HEK293 (cell line): ENCODE measurements around the gene TMEM131L.

ENCODE experiments used
- CTCF ChIA-PET: fragments of 350-600 bp; formaldehyde crosslinking; extraction: SDS; loops from one replicate; lab custom pipeline; 2021; ENCODE audit warnings: antibody characterized with exemption; lab: Yijun Ruan, JAX
- POLR2A ChIA-PET: fragments of 300-600 bp; formaldehyde crosslinking; extraction: SDS; loops from one replicate; lab custom pipeline; 2020; ENCODE audit warnings: antibody characterized with exemption, inconsistent platforms; lab: Yijun Ruan, JAX
- H3K27ac ChIP-seq: fragments of 200-500 bp; sonication (Bioruptor generic); 2 replicates; pipeline ENCODE4 v1.5.1; 2014; ENCODE audit warnings: low read depth, low read length, control low read depth, inconsistent platforms; ENCODE audit errors: extremely low read depth
- H3K36me3 ChIP-seq, 2 experiments: fragments of 200-500 bp in 1 of 2; sonication (Bioruptor generic) in 1 of 2; 1 replicate in 1 of 2; 2 replicates in 1 of 2; pipeline ENCODE4 v1.5.1; 2014 to 2017; ENCODE audit warnings: inconsistent platforms in 2 of 2, low read length in 2 of 2; ENCODE audit not compliant: control insufficient read depth in 2 of 2, insufficient read depth in 1 of 2
- H3K4me1 ChIP-seq: fragments of 200-500 bp; sonication (Bioruptor generic); 2 replicates; pipeline ENCODE4 v1.5.1; 2014; ENCODE audit warnings: mild to moderate bottlenecking, low read length, inconsistent platforms; ENCODE audit not compliant: control insufficient read depth, insufficient read depth
- H3K4me3 ChIP-seq: 2 replicates; pipeline ENCODE4 v1.5.1; 2011; ENCODE audit warnings: low read depth, mild to moderate bottlenecking, control low read depth, low read length, moderate library complexity
- H3K9me3 ChIP-seq: fragments of 200-500 bp; sonication (Bioruptor generic); 2 replicates; pipeline ENCODE4 v1.5.1; 2014; ENCODE audit warnings: low read depth, low read length, inconsistent platforms; ENCODE audit not compliant: control insufficient read depth, insufficient read depth
- GLIS1 ChIP-seq: fragments of 450-650 bp; formaldehyde crosslinking; IDR thresholded peaks from 2 replicates; pipeline ENCODE4 v1.5.1; 2016; ENCODE audit warnings: missing biosample characterization, missing genetic modification characterization
- PBX3 ChIP-seq: sonication (generic); formaldehyde crosslinking; IDR thresholded peaks from 2 replicates; pipeline ENCODE4 v1.8.1; 2022; ENCODE audit warnings: mild to moderate bottlenecking, moderate library complexity, missing genetic modification reagents
- PRDM4 ChIP-seq: fragments of 450-650 bp; formaldehyde crosslinking; IDR thresholded peaks from 2 replicates; pipeline ENCODE4 v1.5.1; 2017; ENCODE audit warnings: missing biosample characterization, missing genetic modification characterization
- RBAK ChIP-seq: fragments of 450-650 bp; formaldehyde crosslinking; IDR thresholded peaks from 2 replicates; pipeline ENCODE4 v1.5.1; 2016; ENCODE audit warnings: missing biosample characterization, missing genetic modification characterization
- REST ChIP-seq: fragments of 450-650 bp; formaldehyde crosslinking; IDR thresholded peaks from 2 replicates; pipeline ENCODE4 v1.5.1; 2016; ENCODE audit warnings: missing biosample characterization, missing genetic modification characterization
- ZBTB1 ChIP-seq: fragments of 450-650 bp; formaldehyde crosslinking; IDR thresholded peaks from 2 replicates; pipeline ENCODE4 v1.5.1; 2016; ENCODE audit warnings: missing biosample characterization, missing genetic modification characterization
- ZBTB17 ChIP-seq: fragments of 450-650 bp; formaldehyde crosslinking; IDR thresholded peaks from 2 replicates; pipeline ENCODE4 v1.5.1; 2016; ENCODE audit warnings: missing biosample characterization, missing genetic modification characterization
- ZBTB8A ChIP-seq: fragments of 450-650 bp; formaldehyde crosslinking; IDR thresholded peaks from 2 replicates; pipeline ENCODE4 v1.5.1; 2016; ENCODE audit warnings: missing biosample characterization, missing genetic modification characterization
- ZFP37 ChIP-seq: fragments of 450-650 bp; formaldehyde crosslinking; IDR thresholded peaks from 2 replicates; pipeline ENCODE4 v1.5.1; 2016; ENCODE audit warnings: missing biosample characterization, missing genetic modification characterization
- ZNF121 ChIP-seq: fragments of 450-650 bp; formaldehyde crosslinking; IDR thresholded peaks from 2 replicates; pipeline ENCODE4 v1.5.1; 2016; ENCODE audit warnings: missing biosample characterization, missing genetic modification characterization
- ZNF157 ChIP-seq: fragments of 450-650 bp; formaldehyde crosslinking; IDR thresholded peaks from 2 replicates; pipeline ENCODE4 v1.5.1; 2016; ENCODE audit warnings: missing biosample characterization, missing genetic modification characterization
- ZNF169 ChIP-seq: fragments of 450-650 bp; formaldehyde crosslinking; IDR thresholded peaks from 2 replicates; pipeline ENCODE4 v1.5.1; 2016; ENCODE audit warnings: missing biosample characterization, missing genetic modification characterization
- ZNF2 ChIP-seq: fragments of 450-650 bp; formaldehyde crosslinking; IDR thresholded peaks from 2 replicates; pipeline ENCODE4 v1.5.1; 2016; ENCODE audit warnings: missing biosample characterization, missing genetic modification characterization
- ZNF292 ChIP-seq: fragments of 450-650 bp; formaldehyde crosslinking; IDR thresholded peaks from 2 replicates; pipeline ENCODE4 v1.5.1; 2016; ENCODE audit warnings: low read depth, missing biosample characterization, missing genetic modification characterization, borderline replicate concordance
- ZNF324 ChIP-seq: fragments of 450-650 bp; formaldehyde crosslinking; IDR thresholded peaks from 2 replicates; pipeline ENCODE4 v1.5.1; 2016; ENCODE audit warnings: missing biosample characterization, missing genetic modification characterization
- ZNF549 ChIP-seq: fragments of 450-650 bp; IDR thresholded peaks from 2 replicates; pipeline ENCODE4 v1.5.1; 2018; ENCODE audit warnings: missing biosample characterization, missing genetic modification characterization, mild to moderate bottlenecking, inconsistent platforms, moderate library complexity
- ZNF704 ChIP-seq: fragments of 450-650 bp; formaldehyde crosslinking; IDR thresholded peaks from 2 replicates; pipeline ENCODE4 v1.5.1; 2016; ENCODE audit warnings: missing biosample characterization, missing genetic modification characterization
- ZNF777 ChIP-seq: fragments of 450-650 bp; formaldehyde crosslinking; IDR thresholded peaks from 2 replicates; pipeline ENCODE4 v1.5.1; 2017; ENCODE audit warnings: missing biosample characterization, missing genetic modification characterization, borderline replicate concordance

The TMEM131L gene

GRCh38 chr4:153518637-153519389 lies 52.7 kb downstream of the TMEM131L start:
- TF ChIP-seq ZFP37 (tag by site-specific recombination) (no peak), PRDM4 (tag by site-specific recombination) (peak; percentile 77), GLIS1 (tag by site-specific recombination) (peak; percentile 86), ZNF2 (tag by site-specific recombination) (no peak), ZNF121 (tag by site-specific recombination) (no peak), ZBTB8A (tag by site-specific recombination) (no peak), ZNF549 (no peak)

GRCh38 chr4:153519687-153520086 lies 53.5 kb downstream of the TMEM131L start:
- TF ChIP-seq ZBTB1 (tag by site-specific recombination) (no peak), ZNF157 (tag by site-specific recombination) (no peak), ZNF704 (tag by site-specific recombination) (no peak), ZNF324 (tag by site-specific recombination) (no peak), ZNF169 (tag by site-specific recombination) (no peak), GLIS1 (tag by site-specific recombination) (no peak), ZBTB17 (no peak)
- Histone ChIP-seq H3K36me3 (no peaks in the 10 kb centered on the region), H3K4me3 (no peak overlapping the region), H3K4me1 (peaks cover 16% of the 10 kb centered on the region), H3K9me3 (no peaks in the 10 kb centered on the region), H3K27ac (no peak overlapping the region)
- POLR2A ChIA-PET, result no interaction called here
- CTCF ChIA-PET, result no interaction called here

More at GRCh38 chr4:153518637-153519389, 52.7 kb downstream of the TMEM131L start:
- H3K9me3 ChIP-seq, result no peaks in the 10 kb centered on the region
- H3K36me3 ChIP-seq, result no peaks in the 10 kb centered on the region
- no peak overlapping the region for H3K27ac ChIP-seq
- POLR2A ChIA-PET, result no interaction called here
- H3K4me1 ChIP-seq, result peaks cover 10% of the 10 kb centered on the region
- CTCF ChIA-PET, result interaction anchor here (0.6 kb wide), 1 partner anchor 86 kb away, joined by 3 read pairs; no protein-coding TSS in a partner anchor
- no peak overlapping the region for H3K4me3 ChIP-seq

- POLR2A ChIA-PET, result no interaction called here
- no peak for TF ChIP-seq RBAK (tag by site-specific recombination)
- TF ChIP-seq ZNF292 (tag by site-specific recombination), result no peak
- no peak for TF ChIP-seq REST (tag by site-specific recombination)
- no peak for TF ChIP-seq PBX3 (CRISPR knock-in tag)
- TF ChIP-seq ZNF777 (tag by site-specific recombination), result no peak
- Histone ChIP-seq H3K9me3 (no peaks in the 10 kb centered on the region), H3K36me3 (no peaks in the 10 kb centered on the region), H3K4me1 (peaks cover 16% of the 10 kb centered on the region), H3K27ac (no peak overlapping the region), H3K4me3 (no peak overlapping the region)
- CTCF ChIA-PET, result no interaction called here
Observed at GRCh38 chr4:153520227-153520626, 54.1 kb downstream of the TMEM131L start.
